Nephron (organoid): ENCODE results near the gene NUAK2.

ENCODE experiments used
- H3K27ac Mint-ChIP-seq, 3 experiments: 2 replicates each; pipeline ENCODE4 v1.8.0; 2020; ENCODE audit warnings: mixed read lengths in 3 of 3, mild to moderate bottlenecking in 2 of 3, moderate library complexity in 1 of 3
- H3K27me3 Mint-ChIP-seq: 2 replicates; pipeline ENCODE4 v1.8.0; 2021; ENCODE audit warnings: low read depth, mild to moderate bottlenecking, moderate library complexity, mixed read lengths
- H3K36me3 Mint-ChIP-seq: 2 replicates; pipeline ENCODE4 v1.8.0; 2020; ENCODE audit warnings: low read depth, mixed read lengths
- H3K4me1 Mint-ChIP-seq: 2 replicates; pipeline ENCODE4 v1.8.0; 2020; ENCODE audit warnings: mixed read lengths
- H3K4me3 Mint-ChIP-seq, 3 experiments: 2 replicates each; pipeline ENCODE4 v1.8.0; 2020; ENCODE audit warnings: mild to moderate bottlenecking in 3 of 3, mixed read lengths in 3 of 3, moderate library complexity in 2 of 3
- H3K9me3 Mint-ChIP-seq: 2 replicates; pipeline ENCODE4 v1.8.0; 2020; ENCODE audit warnings: mixed read lengths
- TF ChIP-seq, protein P1 (sequence below), 3 experiments: fragments of 200-600 bp; sonication (generic); IDR thresholded peaks; one replicate each; pipeline ENCODE4 v1.5.0; 2021; ENCODE audit warnings: antibody characterized with exemption in 3 of 3; ENCODE audit not compliant: unreplicated experiment in 3 of 3

The NUAK2 gene

DNA sequence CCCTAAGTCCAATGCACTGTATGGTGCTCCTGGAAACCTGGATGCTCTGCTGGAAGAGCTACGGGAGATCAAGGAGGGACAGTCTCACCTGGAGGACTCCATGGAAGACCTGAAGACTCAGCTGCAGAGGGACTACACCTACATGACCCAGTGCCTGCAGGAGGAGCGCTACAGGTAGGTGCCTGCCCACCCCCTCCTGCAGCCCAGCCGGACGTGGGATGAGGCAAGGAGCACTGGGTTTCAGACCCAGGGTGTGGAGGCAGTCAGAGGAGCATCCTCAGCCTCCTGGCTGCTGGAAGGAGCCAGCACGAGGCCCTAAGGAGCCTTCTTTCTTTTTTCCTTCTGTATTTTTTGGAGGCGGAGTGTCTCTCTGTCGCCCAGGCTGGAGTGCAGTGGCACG, 51.8 kb downstream of the NUAK2 start:
- Mint-ChIP-seq H3K36me3 (peaks cover 6% of the 10 kb centered on the region), H3K4me3 (no peak overlapping the region), H3K27ac (no peak overlapping the region), H3K4me1 (peaks cover 30% of the 10 kb centered on the region), H3K9me3 (no peaks in the 10 kb centered on the region), H3K27me3 (no peaks in the 10 kb centered on the region)
- TF ChIP-seq, protein P1, sequence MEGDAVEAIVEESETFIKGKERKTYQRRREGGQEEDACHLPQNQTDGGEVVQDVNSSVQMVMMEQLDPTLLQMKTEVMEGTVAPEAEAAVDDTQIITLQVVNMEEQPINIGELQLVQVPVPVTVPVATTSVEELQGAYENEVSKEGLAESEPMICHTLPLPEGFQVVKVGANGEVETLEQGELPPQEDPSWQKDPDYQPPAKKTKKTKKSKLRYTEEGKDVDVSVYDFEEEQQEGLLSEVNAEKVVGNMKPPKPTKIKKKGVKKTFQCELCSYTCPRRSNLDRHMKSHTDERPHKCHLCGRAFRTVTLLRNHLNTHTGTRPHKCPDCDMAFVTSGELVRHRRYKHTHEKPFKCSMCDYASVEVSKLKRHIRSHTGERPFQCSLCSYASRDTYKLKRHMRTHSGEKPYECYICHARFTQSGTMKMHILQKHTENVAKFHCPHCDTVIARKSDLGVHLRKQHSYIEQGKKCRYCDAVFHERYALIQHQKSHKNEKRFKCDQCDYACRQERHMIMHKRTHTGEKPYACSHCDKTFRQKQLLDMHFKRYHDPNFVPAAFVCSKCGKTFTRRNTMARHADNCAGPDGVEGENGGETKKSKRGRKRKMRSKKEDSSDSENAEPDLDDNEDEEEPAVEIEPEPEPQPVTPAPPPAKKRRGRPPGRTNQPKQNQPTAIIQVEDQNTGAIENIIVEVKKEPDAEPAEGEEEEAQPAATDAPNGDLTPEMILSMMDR (IDR thresholded peaks at IDR 0.05; ENCODE audit: unreplicated experiment in 3 of 3) = no peak

DNA sequence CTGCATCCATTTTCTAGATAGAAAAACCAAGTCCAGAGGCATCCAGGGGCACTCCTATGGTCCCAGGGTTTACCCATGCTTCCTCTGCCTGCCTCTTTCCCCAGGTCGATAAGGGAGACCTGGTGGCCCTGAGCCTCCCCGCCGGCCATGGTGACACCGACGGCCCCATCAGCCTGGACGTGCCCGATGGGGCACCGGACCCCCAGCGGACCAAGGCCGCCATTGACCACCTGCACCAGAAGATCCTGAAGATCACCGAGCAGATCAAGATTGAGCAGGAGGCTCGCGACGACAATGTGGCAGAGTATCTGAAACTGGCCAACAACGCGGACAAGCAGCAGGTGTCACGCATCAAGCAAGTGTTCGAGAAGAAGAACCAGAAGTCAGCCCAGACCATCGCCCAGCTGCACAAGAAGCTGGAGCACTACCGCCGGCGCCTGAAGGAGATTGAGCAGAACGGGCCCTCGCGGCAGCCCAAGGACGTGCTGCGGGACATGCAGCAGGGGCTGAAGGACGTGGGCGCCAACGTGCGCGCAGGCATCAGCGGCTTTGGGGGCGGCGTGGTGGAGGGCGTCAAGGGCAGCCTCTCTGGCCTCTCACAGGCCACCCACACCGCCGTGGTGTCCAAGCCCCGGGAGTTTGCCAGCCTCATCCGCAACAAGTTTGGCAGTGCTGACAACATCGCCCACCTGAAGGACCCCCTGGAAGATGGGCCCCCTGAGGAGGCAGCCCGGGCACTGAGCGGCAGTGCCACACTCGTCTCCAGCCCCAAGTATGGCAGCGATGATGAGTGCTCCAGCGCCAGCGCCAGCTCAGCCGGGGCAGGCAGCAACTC, 52.5 kb downstream of the NUAK2 start:
- TF ChIP-seq, protein P1 (IDR thresholded peaks at IDR 0.05; ENCODE audit: unreplicated experiment in 3 of 3) = no peak
- peaks cover 30% of the 10 kb centered on the region for H3K4me1 Mint-ChIP-seq
- no peak overlapping the region for H3K27ac Mint-ChIP-seq
- no peaks in the 10 kb centered on the region for H3K9me3 Mint-ChIP-seq
- no peak overlapping the region for H3K4me3 Mint-ChIP-seq
- H3K36me3 Mint-ChIP-seq = peaks cover 6% of the 10 kb centered on the region
- H3K27me3 Mint-ChIP-seq = no peaks in the 10 kb centered on the region

DNA sequence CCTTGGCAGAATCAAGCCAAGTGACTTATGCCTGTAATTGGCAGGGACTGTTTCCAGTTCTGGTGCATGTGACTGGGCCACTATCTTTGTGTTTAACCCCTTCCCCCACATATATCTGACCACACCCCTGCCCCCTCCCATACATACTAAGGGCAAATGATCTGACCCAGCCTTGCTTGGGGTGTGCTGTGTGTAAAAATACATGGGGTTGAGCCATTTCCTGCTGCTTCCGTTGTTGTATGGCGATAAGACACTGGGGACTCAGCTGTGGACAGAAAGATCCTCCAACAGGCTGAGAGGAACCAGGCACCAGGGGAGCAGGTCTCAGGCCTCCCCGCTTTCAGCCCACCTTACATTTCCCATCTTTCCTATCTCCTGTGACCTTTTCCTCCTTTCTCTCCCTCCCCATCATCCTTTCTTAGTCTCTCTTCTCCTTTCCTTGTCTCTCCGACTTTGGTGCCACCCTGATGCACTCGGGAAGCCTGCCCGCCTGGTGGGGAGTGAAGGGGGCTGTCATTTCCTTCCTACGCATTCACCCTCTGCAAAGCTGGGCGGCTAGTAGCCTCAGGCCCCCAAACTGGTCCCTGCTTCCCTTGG, 54.1 kb downstream of the NUAK2 start:
- Mint-ChIP-seq H3K4me1 (peaks cover 40% of the 10 kb centered on the region), H3K36me3 (peaks cover 6% of the 10 kb centered on the region), H3K4me3 (no peak overlapping the region), H3K9me3 (no peaks in the 10 kb centered on the region), H3K27ac (no peak overlapping the region), H3K27me3 (no peaks in the 10 kb centered on the region)
- TF ChIP-seq, protein P1 (IDR thresholded peaks at IDR 0.05; ENCODE audit: unreplicated experiment in 3 of 3) = no peak

DNA sequence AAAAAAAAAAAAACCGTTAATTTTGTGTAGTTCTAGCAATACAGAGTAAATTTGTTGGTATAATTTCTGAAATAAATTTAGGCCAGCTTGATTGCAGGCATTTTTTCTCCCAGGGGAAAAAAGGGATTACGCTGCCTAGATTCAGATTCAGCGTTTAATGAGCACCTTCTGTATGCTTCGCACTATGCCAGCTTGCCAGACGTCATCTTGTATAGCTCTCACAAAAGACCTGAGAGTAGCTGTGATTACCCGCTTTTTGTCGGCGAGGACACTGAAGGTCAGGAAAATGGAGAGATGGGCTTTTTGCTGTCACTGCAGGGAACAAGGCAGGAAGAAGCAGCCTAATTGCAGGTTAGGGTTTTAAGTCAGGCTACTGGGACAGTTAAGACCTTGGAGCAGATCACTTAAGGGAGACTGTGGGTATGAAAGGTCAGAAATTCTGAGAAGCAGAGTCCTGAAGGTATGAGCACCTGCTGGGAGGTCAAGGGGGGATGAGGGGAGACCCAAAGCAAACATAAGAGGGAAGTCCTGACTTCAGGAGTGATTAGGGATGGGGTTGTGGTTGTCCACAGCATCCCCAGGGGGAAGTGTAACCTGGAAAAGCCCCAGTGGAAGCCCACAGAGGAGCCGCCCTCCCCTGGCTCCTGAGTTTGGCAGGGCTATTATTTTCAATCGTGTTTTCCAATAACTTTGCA, 54.8 kb downstream of the NUAK2 start:
- Mint-ChIP-seq H3K27ac (peak overlapping the region in 1 of 3 experiments; percentile 15), H3K4me3 (no peak overlapping the region), H3K27me3 (no peaks in the 10 kb centered on the region), H3K4me1 (peaks cover 42% of the 10 kb centered on the region), H3K36me3 (peaks cover 6% of the 10 kb centered on the region), H3K9me3 (no peaks in the 10 kb centered on the region)
- TF ChIP-seq, protein P1 (IDR thresholded peaks at IDR 0.05; ENCODE audit: unreplicated experiment in 3 of 3) = no peak

DNA sequence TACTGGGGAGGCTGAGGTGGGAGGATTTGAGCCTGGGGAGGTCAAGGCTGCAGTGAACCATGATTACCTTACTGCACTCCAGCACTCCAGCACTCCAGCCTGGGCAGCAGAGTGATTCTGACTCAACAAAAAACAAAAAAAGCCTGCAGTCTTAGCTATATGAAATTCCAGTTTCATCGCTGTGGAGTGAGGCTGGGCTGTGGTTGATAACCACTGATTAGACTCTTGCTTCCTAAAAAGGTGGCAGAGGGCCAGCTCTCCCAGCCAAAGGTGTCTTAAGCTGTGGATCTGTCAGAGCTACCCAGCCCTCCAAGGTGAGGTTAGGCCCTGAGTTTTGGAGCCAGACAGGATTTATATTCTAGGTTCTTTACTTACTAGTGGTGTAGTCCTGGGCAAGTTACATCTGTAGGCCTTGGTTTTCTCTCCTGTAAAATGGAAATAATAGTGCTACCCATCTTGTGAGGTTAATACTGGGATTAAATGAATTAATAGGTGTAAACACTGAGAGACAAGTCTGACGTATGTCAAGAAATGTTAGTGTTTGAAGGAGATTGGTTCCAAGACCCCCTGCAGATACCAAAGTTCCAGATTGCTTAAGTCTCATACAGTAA, 57.9 kb downstream of the NUAK2 start:
- peaks cover 55% of the 10 kb centered on the region for H3K4me1 Mint-ChIP-seq
- TF ChIP-seq, protein P1 (IDR thresholded peaks at IDR 0.05; ENCODE audit: unreplicated experiment in 3 of 3) = no peak
- peak overlapping the region in 2 of 3 experiments; percentile 89 to 90 for H3K27ac Mint-ChIP-seq
- H3K27me3 Mint-ChIP-seq = no peaks in the 10 kb centered on the region
- H3K36me3 Mint-ChIP-seq = no peaks in the 10 kb centered on the region
- no peaks in the 10 kb centered on the region for H3K9me3 Mint-ChIP-seq
- H3K4me3 Mint-ChIP-seq = no peak overlapping the region
